Neutrophil (primary cell): ENCODE measurements around the gene NT5E.

Source experiments
- H3K27ac ChIP-seq: fragments of 200-600 bp; sonication (generic); 2 replicates; pipeline ENCODE4 v1.5.1; 2016; ENCODE audit warnings: mild to moderate bottlenecking, moderate library complexity
- H3K27me3 ChIP-seq: fragments of 200-600 bp; sonication (generic); 2 replicates; pipeline ENCODE4 v1.6.0; 2016; ENCODE audit warnings: mild to moderate bottlenecking
- H3K36me3 ChIP-seq: fragments of 200-600 bp; sonication (generic); 2 replicates; pipeline ENCODE4 v1.5.1; 2017
- H3K4me1 ChIP-seq, 2 experiments: fragments of 200-600 bp in 1 of 2; sonication (generic) in 1 of 2; 1 replicate in 1 of 2; 2 replicates in 1 of 2; pipeline versions ENCODE4 v1.5.1 to v1.6.1; 2013 to 2016; ENCODE audit warnings: low read depth in 1 of 2, low read length in 1 of 2, mild to moderate bottlenecking in 1 of 2, moderate library complexity in 1 of 2; ENCODE audit not compliant: control insufficient read depth in 1 of 2, insufficient read depth in 1 of 2
- H3K4me3 ChIP-seq, 2 experiments: fragments of 200-600 bp in 1 of 2; sonication (generic) in 1 of 2; 1 replicate in 1 of 2; 2 replicates in 1 of 2; pipeline ENCODE4 v1.5.1; 2013 to 2016; ENCODE audit warnings: low read depth in 1 of 2, low read length in 1 of 2, mild to moderate bottlenecking in 1 of 2, moderate library complexity in 1 of 2
- H3K9me3 ChIP-seq: fragments of 200-600 bp; sonication (generic); 2 replicates; pipeline ENCODE4 v1.5.1; 2016
- TF ChIP-seq, protein P1 (sequence below): fragments of 200-600 bp; sonication (generic); IDR thresholded peaks from 2 replicates; pipeline ENCODE4 v1.5.1; 2016; ENCODE audit warnings: antibody characterized with exemption

The NT5E gene

DNA sequence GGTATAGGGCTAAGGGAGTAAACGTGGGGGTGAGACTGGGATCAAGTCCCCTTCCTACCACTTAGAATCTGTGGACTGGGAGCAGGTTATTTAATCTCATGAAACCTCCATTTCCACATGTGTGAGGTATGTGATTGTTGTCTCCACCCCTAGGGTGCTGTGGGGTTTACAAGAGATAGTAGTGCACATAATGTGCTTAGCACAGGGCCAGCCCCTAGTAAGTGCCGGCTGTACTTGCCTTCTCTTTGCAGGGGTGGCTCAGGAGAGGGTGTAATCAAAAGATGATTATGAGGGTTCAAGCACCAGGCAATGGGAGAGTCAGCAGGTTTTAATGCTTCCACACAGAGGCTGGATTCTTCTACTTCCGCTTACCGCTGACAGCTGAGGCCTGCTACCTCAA, 6.9 kb downstream of the NT5E start:
- peaks cover 0 to 3% of the 10 kb centered on the region in 2 experiments for H3K4me1 ChIP-seq
- no peak overlapping the region for H3K27ac ChIP-seq
- no peak overlapping the region for H3K4me3 ChIP-seq
- no peaks in the 10 kb centered on the region for H3K36me3 ChIP-seq
- H3K9me3 ChIP-seq: no peaks in the 10 kb centered on the region
- H3K27me3 ChIP-seq: peaks cover 53% of the 10 kb centered on the region
- TF ChIP-seq, protein P1, sequence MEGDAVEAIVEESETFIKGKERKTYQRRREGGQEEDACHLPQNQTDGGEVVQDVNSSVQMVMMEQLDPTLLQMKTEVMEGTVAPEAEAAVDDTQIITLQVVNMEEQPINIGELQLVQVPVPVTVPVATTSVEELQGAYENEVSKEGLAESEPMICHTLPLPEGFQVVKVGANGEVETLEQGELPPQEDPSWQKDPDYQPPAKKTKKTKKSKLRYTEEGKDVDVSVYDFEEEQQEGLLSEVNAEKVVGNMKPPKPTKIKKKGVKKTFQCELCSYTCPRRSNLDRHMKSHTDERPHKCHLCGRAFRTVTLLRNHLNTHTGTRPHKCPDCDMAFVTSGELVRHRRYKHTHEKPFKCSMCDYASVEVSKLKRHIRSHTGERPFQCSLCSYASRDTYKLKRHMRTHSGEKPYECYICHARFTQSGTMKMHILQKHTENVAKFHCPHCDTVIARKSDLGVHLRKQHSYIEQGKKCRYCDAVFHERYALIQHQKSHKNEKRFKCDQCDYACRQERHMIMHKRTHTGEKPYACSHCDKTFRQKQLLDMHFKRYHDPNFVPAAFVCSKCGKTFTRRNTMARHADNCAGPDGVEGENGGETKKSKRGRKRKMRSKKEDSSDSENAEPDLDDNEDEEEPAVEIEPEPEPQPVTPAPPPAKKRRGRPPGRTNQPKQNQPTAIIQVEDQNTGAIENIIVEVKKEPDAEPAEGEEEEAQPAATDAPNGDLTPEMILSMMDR: no peak

DNA sequence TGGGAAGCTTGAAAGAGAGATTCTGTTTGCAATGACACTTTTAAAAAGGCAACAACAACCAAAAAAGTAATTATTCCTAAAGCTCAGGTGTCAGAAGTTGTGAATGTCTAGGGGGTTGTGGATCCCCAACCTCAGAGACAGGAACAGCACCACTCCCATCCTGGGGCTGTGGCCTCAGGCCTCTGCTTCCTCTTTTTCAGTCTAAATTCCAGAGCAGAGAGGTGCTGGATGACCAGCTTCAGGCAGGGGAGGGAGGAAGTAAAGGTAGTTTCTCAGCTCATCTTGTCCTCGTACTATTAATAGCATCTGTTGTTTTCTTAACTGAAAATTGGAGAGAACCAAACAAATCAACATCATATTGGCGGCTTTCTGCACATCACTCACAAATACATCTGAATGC, 8.3 kb downstream of the NT5E start:
- no peak overlapping the region for H3K27ac ChIP-seq
- TF ChIP-seq, protein P1: no peak
- no peak overlapping the region for H3K4me3 ChIP-seq
- peaks cover 0 to 3% of the 10 kb centered on the region in 2 experiments for H3K4me1 ChIP-seq
- peaks cover 39% of the 10 kb centered on the region for H3K27me3 ChIP-seq
- H3K36me3 ChIP-seq: no peaks in the 10 kb centered on the region
- H3K9me3 ChIP-seq: no peaks in the 10 kb centered on the region

- Histone ChIP-seq H3K4me1 (peaks cover 0 to 3% of the 10 kb centered on the region in 2 experiments), H3K9me3 (no peaks in the 10 kb centered on the region), H3K4me3 (no peak overlapping the region), H3K27ac (no peak overlapping the region), H3K27me3 (peaks cover 33% of the 10 kb centered on the region), H3K36me3 (no peaks in the 10 kb centered on the region)
- TF ChIP-seq, protein P1: no peak
Measured at GRCh38 chr6:85458782-85459181, 8.9 kb downstream of the NT5E start.

DNA sequence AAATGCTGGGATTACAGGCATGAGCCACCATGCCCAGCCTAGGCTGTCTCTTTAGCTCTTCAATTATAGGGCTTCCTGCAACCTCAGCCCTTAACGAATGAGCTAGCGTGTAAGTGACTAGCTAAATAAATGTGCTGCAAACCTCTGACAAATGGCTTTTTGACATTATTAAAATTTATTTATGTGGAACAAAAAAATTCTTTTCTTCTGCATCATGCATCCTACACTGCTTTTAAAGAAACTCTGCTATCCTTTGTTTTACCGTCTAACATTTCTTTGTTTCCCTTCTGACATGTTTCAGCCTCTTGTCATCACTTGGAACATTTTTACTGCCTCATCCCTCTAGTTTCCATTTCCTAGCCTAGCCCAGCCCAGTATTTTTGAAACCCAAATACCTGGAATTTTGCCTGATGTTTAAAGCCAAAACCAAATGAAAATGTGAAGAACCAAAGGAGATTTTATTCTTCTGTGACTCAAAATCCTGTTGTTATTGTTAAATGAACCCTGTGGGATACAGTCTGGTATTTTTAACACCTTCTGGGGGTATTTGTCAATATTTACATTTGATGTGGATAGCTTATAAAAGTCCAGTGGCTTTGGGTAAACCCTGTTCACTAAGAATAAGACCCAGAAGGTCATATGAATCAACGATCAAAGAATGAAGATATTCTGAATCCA, 9.5 kb downstream of the NT5E start:
- Histone ChIP-seq H3K27ac (no peak overlapping the region), H3K27me3 (peaks cover 31% of the 10 kb centered on the region)
- TF ChIP-seq, protein P1: no peak

DNA sequence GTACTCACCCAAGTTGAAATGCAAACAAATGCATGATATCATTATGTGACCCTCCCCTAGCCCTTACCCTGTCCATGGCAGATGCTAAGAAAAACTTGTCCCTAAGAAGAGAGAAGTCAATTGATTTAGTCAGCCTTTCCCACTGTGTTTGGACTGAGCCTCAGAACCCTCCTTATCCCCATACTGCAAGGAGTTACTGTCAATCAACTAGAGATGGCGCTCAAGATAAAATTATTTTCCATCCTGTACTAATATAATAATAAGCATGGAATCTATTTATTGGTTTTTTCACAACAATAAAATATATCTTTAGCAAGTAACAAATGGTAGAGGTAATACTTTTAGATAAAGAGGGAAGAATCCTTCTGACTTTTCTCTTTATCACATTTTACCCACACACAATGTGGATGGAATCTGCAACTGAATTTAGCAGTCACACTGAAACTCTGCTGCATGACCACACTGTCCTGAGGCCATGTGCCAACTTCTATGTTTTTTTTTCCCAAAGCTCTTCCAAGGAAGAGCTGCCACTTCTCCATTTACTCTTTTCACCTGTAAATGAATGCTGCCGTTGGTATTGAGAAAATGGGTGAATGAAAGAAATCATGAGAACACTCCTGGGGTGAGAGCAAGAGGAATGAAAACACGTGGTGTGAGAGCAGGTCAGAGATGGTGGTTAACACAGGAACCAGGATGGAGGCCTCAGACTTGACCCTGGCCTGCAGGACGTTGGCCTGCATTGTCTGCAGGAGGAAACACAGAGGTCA, 10.5 kb downstream of the NT5E start:
- TF ChIP-seq, protein P1: no peak
- Histone ChIP-seq H3K4me3 (no peak overlapping the region), H3K27me3 (peaks cover 25% of the 10 kb centered on the region), H3K27ac (no peak overlapping the region), H3K4me1 (peaks cover 0 to 3% of the 10 kb centered on the region in 2 experiments), H3K9me3 (no peaks in the 10 kb centered on the region), H3K36me3 (no peaks in the 10 kb centered on the region)

More for the DNA sequence above, 9.5 kb downstream of the NT5E start:
- Histone ChIP-seq H3K9me3 (no peaks in the 10 kb centered on the region), H3K4me1 (peaks cover 0 to 3% of the 10 kb centered on the region in 2 experiments), H3K36me3 (no peaks in the 10 kb centered on the region), H3K4me3 (no peak overlapping the region)
